ENCODE data around the gene KCNJ11. TPM values are rescaled to one million over a fixed set of nuclear protein-coding genes. Genes with fewer than 3 reads are reported as not detected.

KCNJ11 gene
- total and polyA plus RNA-seq, 2 of the 8 experiments (the other 6 are each of a cell fraction or from before 2014, with no cell fraction given), result 3.8 to 6.3 TPM

- TF ChIP-seq, protein P1, sequence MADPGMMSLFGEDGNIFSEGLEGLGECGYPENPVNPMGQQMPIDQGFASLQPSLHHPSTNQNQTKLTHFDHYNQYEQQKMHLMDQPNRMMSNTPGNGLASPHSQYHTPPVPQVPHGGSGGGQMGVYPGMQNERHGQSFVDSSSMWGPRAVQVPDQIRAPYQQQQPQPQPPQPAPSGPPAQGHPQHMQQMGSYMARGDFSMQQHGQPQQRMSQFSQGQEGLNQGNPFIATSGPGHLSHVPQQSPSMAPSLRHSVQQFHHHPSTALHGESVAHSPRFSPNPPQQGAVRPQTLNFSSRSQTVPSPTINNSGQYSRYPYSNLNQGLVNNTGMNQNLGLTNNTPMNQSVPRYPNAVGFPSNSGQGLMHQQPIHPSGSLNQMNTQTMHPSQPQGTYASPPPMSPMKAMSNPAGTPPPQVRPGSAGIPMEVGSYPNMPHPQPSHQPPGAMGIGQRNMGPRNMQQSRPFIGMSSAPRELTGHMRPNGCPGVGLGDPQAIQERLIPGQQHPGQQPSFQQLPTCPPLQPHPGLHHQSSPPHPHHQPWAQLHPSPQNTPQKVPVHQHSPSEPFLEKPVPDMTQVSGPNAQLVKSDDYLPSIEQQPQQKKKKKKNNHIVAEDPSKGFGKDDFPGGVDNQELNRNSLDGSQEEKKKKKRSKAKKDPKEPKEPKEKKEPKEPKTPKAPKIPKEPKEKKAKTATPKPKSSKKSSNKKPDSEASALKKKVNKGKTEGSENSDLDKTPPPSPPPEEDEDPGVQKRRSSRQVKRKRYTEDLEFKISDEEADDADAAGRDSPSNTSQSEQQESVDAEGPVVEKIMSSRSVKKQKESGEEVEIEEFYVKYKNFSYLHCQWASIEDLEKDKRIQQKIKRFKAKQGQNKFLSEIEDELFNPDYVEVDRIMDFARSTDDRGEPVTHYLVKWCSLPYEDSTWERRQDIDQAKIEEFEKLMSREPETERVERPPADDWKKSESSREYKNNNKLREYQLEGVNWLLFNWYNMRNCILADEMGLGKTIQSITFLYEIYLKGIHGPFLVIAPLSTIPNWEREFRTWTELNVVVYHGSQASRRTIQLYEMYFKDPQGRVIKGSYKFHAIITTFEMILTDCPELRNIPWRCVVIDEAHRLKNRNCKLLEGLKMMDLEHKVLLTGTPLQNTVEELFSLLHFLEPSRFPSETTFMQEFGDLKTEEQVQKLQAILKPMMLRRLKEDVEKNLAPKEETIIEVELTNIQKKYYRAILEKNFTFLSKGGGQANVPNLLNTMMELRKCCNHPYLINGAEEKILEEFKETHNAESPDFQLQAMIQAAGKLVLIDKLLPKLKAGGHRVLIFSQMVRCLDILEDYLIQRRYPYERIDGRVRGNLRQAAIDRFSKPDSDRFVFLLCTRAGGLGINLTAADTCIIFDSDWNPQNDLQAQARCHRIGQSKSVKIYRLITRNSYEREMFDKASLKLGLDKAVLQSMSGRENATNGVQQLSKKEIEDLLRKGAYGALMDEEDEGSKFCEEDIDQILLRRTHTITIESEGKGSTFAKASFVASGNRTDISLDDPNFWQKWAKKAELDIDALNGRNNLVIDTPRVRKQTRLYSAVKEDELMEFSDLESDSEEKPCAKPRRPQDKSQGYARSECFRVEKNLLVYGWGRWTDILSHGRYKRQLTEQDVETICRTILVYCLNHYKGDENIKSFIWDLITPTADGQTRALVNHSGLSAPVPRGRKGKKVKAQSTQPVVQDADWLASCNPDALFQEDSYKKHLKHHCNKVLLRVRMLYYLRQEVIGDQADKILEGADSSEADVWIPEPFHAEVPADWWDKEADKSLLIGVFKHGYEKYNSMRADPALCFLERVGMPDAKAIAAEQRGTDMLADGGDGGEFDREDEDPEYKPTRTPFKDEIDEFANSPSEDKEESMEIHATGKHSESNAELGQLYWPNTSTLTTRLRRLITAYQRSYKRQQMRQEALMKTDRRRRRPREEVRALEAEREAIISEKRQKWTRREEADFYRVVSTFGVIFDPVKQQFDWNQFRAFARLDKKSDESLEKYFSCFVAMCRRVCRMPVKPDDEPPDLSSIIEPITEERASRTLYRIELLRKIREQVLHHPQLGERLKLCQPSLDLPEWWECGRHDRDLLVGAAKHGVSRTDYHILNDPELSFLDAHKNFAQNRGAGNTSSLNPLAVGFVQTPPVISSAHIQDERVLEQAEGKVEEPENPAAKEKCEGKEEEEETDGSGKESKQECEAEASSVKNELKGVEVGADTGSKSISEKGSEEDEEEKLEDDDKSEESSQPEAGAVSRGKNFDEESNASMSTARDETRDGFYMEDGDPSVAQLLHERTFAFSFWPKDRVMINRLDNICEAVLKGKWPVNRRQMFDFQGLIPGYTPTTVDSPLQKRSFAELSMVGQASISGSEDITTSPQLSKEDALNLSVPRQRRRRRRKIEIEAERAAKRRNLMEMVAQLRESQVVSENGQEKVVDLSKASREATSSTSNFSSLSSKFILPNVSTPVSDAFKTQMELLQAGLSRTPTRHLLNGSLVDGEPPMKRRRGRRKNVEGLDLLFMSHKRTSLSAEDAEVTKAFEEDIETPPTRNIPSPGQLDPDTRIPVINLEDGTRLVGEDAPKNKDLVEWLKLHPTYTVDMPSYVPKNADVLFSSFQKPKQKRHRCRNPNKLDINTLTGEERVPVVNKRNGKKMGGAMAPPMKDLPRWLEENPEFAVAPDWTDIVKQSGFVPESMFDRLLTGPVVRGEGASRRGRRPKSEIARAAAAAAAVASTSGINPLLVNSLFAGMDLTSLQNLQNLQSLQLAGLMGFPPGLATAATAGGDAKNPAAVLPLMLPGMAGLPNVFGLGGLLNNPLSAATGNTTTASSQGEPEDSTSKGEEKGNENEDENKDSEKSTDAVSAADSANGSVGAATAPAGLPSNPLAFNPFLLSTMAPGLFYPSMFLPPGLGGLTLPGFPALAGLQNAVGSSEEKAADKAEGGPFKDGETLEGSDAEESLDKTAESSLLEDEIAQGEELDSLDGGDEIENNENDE (IDR thresholded peaks at IDR 0.05; ENCODE audit: insufficient replicate concordance, low read length), result no peak
- TF ChIP-seq TAF1 (IDR thresholded peaks at IDR 0.05; ENCODE audit: low read depth, low read length), result no peak
Observed at GRCh38 chr11:17400048-17400775, 11.8 kb upstream of the KCNJ11 start (continued).
